ENCODE data around the gene CTNNA2.

The CTNNA2 gene

DNA sequence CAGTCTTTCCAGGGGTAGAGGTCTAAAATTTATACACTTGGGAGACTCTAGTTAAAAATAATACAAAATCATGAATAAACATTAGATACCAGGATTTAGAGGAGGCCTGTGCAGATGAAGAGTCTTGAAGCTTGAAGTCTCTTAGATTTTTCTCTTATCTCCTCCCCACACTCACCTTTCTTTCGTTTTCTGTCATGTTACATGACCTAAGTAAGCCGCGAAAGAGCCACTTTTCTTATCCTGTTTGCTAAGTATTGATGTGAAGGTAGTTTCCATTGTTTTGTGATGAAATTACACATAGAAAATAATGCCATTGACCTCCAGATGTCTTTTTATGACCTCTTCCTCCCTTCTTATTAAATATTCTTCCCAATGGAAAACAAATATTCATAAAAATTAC lies 423.9 kb downstream of the CTNNA2 start:
- DNase-seq = no peak

DNA sequence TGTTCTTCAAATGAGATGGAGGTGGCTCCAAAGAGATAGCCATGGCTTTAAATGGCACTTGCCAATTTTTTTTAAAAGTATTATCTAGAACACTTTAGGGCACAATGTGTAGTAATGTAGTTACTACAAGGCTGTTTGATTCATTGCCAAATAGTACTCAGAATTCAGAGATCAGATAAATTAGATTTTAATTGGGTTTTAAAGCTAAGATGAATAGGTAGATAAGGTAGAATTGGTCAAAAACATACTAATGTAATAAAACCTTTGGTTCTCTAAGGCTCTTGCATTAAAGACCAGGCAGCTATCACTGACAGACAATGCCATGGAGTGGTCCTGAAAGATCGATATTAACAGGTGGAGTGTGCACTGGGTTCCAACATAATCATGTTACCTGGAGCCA lies 425.8 kb downstream of the CTNNA2 start:
- no peak for DNase-seq

DNA sequence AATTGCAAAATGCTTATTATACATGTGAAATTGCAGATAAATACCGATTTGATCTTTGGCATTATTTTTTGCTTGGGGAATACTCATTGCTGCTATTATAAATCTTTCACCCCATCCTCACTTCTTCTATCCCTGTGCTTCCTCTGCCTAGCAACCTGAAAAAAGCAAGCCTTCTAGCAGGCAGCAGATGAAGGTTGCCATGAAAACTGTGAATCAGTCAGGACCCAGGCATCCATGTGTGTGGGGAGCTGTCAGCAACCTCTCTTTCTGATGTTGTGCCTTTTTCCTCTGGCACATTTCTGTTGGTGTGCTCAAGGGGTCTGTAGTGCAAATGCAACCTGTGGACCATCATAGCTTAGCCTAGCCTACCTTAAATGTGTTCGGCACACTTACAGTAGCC lies 427.5 kb downstream of the CTNNA2 start:
- DNase-seq = no peak

- no peak for DNase-seq
Observed at GRCh38 chr2:79941179-79941578, 428.3 kb downstream of the CTNNA2 start.

DNA sequence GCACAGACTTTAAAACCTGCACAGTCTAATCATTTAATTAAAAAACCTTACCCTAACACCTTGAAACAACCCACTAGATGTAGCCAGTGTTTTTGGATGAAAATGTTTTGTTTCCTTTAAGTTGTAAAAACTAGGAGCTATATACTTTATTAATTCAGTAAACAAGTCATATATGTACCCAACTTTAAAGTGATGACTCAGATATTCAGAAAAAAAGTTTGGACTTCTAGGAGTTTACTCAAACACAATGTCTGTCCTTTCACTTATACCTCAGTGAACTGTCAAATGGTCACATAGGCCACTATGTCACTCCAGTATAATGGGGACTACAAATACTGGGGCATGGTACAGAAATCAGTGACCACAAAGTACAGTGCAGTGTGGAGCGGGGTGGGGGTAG lies 431.4 kb downstream of the CTNNA2 start:
- no peak for DNase-seq

GRCh38 chr2:79945653-79946445 lies 433.0 kb downstream of the CTNNA2 start:
- DNase-seq = no peak

GRCh38 chr2:79947751-79948150 lies 434.9 kb downstream of the CTNNA2 start:
- no peak for DNase-seq

DNA sequence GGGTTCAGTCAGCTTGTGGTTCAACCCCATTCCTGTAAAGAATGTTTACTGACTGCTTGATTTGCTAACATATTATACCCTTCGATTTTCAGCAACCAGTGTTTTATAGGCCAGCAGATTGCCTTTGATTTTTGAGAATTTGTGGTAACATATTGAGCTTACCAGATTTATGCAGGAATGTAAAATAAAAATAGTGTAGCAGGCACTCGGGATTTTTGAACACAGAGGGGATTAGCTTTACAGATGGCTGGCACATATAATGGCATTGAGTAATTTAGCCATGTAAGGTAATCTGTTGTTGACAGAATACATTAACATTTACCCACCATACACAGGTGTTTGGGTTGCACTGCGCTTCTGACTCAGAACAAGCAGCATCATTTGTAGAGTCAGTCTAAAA lies 437.7 kb downstream of the CTNNA2 start:
- DNase-seq = no peak

DNA sequence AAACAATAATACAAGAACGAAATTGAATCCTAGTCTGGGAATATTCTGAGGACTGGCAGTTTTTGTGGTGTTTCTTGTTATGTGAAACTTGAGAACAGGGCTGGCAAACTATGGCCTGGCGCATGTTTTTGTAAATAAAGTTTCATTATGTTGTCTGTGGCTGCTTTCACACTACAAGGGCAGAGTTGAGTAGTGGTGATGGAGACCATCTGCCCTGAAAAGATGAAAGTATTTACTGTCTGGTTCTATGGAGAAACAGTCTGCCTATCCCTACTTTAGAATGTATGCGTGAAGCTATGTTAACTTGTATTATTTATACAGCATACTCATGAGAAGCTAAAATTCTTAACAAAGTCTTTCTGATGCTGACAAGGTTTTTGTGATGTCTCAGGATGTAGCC lies 439.8 kb downstream of the CTNNA2 start:
- DNase-seq = no peak

DNA sequence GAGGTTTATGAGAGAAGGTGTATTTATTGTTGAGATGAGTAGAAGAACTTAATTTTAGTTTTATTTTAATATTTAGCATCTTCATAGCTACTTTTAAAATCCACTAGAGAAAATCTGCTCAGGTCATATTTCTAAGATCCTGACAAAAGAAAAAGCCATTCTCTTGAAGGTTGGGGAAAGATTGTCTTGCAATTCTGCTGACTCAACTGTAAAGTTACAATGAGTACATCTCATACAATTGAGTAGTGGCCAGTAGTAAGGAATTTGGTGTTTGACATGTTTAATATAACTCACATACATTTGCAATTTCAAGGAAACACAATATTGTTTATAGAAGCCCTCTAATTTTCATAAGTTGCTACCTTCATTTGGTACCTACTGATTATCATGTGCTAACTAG lies 447.2 kb downstream of the CTNNA2 start:
- no peak for DNase-seq

DNA sequence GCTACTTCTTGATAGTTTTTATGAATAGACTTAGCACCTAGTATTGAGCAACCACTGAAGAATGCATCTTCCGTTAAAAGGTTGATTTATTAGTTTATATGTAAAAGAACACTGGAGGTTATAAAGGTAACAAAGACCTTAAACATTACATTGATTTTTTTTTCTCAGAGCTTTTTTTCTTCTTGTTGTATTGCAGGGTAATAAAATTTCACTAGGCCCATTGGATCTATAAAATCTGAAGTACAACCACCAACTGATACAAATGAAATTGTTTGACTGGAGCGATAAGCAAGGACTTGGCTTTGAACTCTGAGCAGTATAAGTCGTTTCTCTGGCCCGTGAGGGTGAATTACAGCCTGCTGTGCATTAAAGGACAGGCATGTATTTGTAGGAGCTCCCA lies 447.7 kb downstream of the CTNNA2 start:
- no peak for DNase-seq

DNA sequence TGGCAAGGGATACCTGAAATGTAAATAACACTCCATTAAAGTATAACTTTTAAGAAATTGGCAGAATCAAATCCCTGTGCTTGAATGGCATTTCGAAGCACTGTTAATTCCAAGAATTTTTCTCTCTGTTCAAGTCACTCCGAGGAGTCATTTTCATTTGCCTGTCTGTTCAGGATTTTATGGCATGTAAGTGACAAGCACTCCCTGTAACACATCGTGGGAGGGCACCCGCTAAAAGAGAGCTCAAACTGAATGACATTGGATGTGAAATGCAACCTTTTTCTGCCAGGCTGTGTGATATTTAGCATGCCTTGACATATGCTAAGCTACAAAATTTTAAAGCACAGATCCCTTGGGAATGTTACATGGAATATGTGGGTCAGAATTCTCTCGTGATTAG lies 452.1 kb downstream of the CTNNA2 start:
- DNase-seq = no peak

- no peak for DNase-seq
Observed at GRCh38 chr2:79966369-79966768, 453.5 kb downstream of the CTNNA2 start.

DNA sequence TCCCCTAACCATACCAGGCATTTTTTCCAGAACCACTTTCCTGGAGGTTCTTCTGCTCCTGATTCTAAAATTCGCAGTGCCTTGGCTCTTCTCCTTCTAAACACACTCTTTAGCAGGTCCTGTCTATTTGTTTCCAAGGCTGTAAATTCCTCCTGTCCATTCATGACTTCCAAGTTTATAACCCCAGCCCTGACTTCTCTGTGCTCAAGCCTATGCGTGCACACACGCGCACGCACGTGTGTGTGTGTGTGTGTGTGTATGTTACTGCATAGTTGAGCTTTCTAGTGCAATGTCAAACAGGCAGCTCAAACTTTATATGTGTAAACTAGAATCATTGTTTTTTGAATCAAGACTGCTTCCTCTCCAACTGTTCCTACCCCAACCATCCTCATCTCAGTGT lies 454.0 kb downstream of the CTNNA2 start:
- DNase-seq = no peak

DNA sequence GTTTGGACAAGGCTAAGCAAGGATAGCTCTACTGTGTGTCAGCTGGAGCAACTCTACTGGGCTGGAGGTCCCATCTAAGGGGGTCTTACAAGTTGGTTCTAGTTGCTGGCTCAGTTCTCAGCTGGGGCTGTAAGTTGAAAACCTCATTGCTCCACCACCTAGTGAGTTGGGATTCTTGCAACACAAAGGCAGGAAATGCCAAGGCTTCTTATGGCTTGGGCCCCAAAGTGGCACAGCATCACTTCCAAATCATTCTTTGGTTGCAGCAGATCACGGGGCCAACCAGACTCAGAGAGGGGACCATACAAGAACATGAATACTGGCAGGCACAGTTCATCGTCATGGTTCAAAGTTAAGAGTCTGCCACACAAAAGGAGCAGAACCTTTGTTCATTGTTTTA lies 459.0 kb downstream of the CTNNA2 start:
- DNase-seq = no peak

- DNase-seq = no peak
Observed at GRCh38 chr2:79972661-79973060, 459.8 kb downstream of the CTNNA2 start.

DNA sequence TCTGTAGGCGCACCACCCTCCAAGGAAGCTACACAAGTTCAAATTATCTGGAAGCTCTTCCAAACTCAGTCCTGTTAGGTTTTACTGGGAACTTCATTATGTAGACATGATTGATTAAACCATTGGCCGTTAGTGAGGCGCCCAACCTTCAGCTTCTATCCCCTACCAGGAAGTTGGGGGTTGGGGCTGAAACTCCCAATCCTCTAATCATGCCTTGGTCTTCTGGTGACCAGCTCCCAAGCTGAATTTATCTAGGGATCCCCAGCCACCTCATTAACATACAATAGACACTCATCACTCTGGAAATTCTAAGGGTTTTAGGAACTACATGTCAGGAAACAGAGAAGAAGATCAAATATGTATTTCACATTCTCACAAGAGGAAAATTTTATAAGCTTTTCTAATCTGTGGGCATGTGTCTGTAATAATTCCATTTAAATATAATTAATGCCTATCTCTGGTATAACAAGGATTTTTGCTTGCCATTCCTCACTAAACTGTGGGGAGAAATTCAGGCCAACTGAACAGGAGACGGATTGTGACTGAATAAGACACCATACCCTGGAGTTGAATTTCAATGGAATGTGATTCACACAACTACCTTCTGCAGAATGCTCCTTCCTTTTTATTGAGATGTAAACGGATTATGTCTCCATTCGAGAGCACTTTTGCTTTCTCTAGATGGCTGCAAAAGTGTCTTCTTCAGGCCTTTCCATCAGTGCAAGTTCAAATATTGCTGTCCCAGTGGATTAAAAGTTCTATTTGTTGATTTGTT lies 463.1 kb downstream of the CTNNA2 start:
- DNase-seq = no peak

- no peak for DNase-seq
Observed at GRCh38 chr2:79977792-79978191, 464.9 kb downstream of the CTNNA2 start.

DNA sequence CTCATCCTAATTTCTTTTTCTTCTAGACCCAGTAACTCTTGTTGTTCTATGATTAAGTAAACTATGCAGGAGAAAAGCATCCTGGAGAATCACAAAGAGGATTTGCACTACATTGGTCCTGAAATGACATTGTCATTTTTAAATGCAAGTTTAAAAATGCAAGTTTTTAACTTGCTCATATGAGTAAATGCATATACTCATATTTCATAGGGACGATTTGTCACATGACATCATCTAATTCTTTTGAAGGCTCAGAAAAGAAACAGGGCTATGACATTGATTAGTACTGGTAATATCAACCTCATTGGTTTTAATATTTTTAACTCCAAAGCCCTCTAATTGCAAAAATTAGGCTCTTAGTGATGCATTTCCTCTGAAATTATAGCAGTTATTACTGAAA lies 467.3 kb downstream of the CTNNA2 start:
- DNase-seq = no peak

DNA sequence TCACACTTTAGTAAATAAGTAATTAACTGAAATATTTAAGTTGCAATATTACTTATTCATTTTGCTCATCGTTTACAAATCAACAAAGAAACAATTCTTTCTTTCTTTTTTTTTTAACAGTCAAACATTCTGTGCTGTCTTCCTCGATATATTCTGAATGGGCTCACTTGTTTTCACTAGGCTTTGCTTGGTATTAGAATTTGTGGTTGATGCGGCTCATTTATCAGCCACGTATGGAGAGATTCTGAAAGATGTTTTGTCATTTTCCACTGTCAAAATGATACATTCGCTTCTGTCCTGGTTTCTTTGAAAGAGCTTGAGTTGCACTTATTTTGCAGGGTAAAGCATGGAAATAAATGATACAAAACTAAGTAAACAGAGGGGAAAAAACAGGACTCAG lies 468.0 kb downstream of the CTNNA2 start:
- DNase-seq = no peak

GRCh38 chr2:79981316-79981715 lies 468.5 kb downstream of the CTNNA2 start:
- no peak for DNase-seq

DNA sequence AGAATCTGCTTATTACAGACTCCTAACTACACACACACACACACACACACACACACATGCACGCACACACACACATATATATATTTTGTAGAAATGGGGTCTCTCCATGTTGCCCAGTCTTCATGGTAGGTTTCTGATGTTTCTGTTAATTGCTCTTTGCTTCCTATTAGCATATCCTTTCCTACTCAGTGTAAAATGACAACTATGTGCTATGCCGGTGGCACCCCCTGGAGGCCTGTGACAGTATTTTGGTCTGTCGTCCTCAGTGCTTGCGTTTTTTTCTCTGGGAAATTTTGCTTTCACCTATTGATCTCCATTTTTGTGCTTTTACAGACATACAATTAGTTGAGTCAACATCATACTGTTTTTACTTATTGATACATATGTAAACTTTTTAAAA lies 469.6 kb downstream of the CTNNA2 start:
- no peak for DNase-seq

DNA sequence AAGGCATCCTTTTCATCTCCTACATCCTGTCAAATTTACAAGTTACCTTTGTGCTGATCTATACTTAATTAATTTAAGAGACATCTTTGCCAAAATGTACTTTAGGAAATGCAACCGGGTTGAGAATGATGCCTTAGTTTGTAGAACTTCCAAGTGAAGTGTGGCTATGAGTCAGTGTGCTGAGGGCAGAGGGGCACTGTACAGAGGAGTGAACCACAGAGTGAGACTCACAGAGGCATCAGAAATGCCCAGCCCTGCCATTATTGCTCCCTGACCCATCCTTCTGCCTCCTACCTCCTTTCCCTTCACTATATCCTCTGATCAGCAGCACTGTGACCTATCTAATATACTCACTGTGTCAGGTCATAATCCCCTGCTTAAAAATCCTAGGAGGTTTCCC lies 471.6 kb downstream of the CTNNA2 start:
- DNase-seq = no peak

- no peak for DNase-seq
Observed at GRCh38 chr2:79985145-79985544, 472.3 kb downstream of the CTNNA2 start.

- DNase-seq = no peak
Observed at GRCh38 chr2:79985571-79985970, 472.7 kb downstream of the CTNNA2 start.

Measured in NCI-H446 (cell line).